ENCODE results near the gene DGKE. TPM values are rescaled to one million over a fixed set of nuclear protein-coding genes. Genes with fewer than 3 reads are reported as not detected.

DGKE gene
- total and polyA plus RNA-seq, 2 of the 8 experiments (the other 6 are each of a cell fraction or from before 2014, with no cell fraction given): 1.7 to 7.4 TPM

DNA sequence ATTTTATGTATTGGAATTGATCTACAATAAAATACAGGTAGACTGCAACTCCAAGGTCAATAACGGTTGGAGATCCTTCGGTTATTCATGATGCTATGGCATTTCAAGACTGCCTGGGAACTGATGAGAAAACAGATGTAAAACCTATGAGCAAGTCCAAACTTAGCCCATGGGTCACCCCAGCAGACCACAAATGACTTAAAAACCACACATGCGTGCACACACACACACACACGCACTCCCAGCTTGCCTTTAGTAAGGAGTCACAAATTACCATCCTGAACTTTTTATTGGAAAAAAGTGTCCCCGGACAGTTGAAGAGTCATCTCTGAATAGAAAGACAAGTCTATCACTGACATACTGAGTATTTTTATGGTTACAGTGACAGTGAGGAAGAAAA is 53.2 kb downstream of the DGKE start:
- H3K4me2 ChIP-seq (ENCODE audit: insufficient read depth in 1 of 2, low read depth in 2 of 2, low read length in 2 of 2): no peak overlapping the region
- H2BK15ac ChIP-seq (ENCODE audit: low read length): no peak overlapping the region
- peaks cover 0 to 12% (median 9%) of the 10 kb centered on the region in 4 experiments; a peak in 5 of 8 replicates for H3K36me3 ChIP-seq (ENCODE audit: control insufficient read depth in 2 of 4, insufficient read depth in 4 of 4, low read length in 3 of 4)
- H2AK5ac ChIP-seq (ENCODE audit: low read depth, low read length): no peak overlapping the region
- DNase-seq (ENCODE audit: low read depth in 1 of 2, low spot score in 2 of 2) (no peak), FAIRE-seq (no peak)
- H4K20me1 ChIP-seq (replicated peaks in 1 of 2; ENCODE audit: control insufficient read depth in 1 of 2, insufficient read depth in 2 of 2, low read length in 2 of 2): no peaks in the 10 kb centered on the region
- H3K23ac ChIP-seq (ENCODE audit: insufficient read length): no peak overlapping the region
- no peak overlapping the region for H3K4ac ChIP-seq (replicated peaks; ENCODE audit: insufficient read length, low read depth, low read length)
- H2AFZ ChIP-seq (ENCODE audit: low read length): no peak overlapping the region
- H3K18ac ChIP-seq (ENCODE audit: extremely low read depth, low read length): no peak overlapping the region
- H4K91ac ChIP-seq (replicated peaks; ENCODE audit: insufficient read length, low read length): no peak overlapping the region
- H3K23me2 ChIP-seq (ENCODE audit: low read depth, low read length): no peaks in the 10 kb centered on the region
- WGBS, 2 experiments (ENCODE audit: extremely low coverage in 1 of 2, insufficient coverage in 1 of 2, insufficient read length in 1 of 2, insufficient replicate concordance in 2 of 2, low coverage in 1 of 2, low lambda C conversion rate in 2 of 2, missing lambda C conversion rate in 1 of 2): 93% methylated on average over 5 of the region's 5 CpGs; no CpG with 5 or more reads in 1 of the 2 experiments
- no peak overlapping the region for H4K8ac ChIP-seq (ENCODE audit: extremely low read depth, insufficient read depth, low read length)
- H2BK20ac ChIP-seq (ENCODE audit: low read length): no peak overlapping the region
- no peak overlapping the region for H3K9ac ChIP-seq (replicated peaks in 1 of 4; ENCODE audit: extremely low read depth in 1 of 4, low read depth in 3 of 4, low read length in 3 of 4)
- H2BK12ac ChIP-seq (ENCODE audit: low read depth, low read length): no peak overlapping the region
- ChIA-PET POLR2A (ENCODE audit: partially characterized antibody) (no interaction called here), CTCF (ENCODE audit: partially characterized antibody) (no interaction called here)
- peaks cover 0 to 4% (median 0%) of the 10 kb centered on the region in 4 experiments; a peak in 1 of 7 replicates for H3K4me1 ChIP-seq (replicated peaks in 1 of 4; ENCODE audit: control insufficient read depth in 3 of 4, insufficient read depth in 4 of 4, low read length in 3 of 4)
- H3K27me3 ChIP-seq (replicated peaks in 1 of 4; ENCODE audit: control insufficient read depth in 3 of 4, extremely low read depth in 1 of 4, insufficient read depth in 3 of 4, low read length in 3 of 4): no peaks in the 10 kb centered on the region; a peak in 1 of 7 replicates
- no peak overlapping the region for H3K56ac ChIP-seq (replicated peaks; ENCODE audit: insufficient read length, low read depth, low read length)
- no peaks in the 10 kb centered on the region for H3K79me1 ChIP-seq (ENCODE audit: low read depth, low read length)
- no peak overlapping the region for H4K5ac ChIP-seq (ENCODE audit: insufficient read length, low read depth, low read length)
- peaks cover 13 to 16% of the 10 kb centered on the region in 2 experiments for H3K9me3 ChIP-seq (ENCODE audit: insufficient read depth in 2 of 2, low read depth in 1 of 2, low read length in 1 of 2)
- H3K14ac ChIP-seq (ENCODE audit: insufficient read length): no peak overlapping the region
- H3K79me2 ChIP-seq (ENCODE audit: control insufficient read depth in 1 of 2, insufficient read depth in 2 of 2, low read length in 2 of 2): no peaks in the 10 kb centered on the region
- no peak overlapping the region for H3K4me3 ChIP-seq (ENCODE audit: extremely low read depth in 1 of 4, insufficient read depth in 2 of 4, low read depth in 3 of 4, low read length in 4 of 4)
- H2BK120ac ChIP-seq (replicated peaks; ENCODE audit: low read depth, low read length): no peak overlapping the region
- no peak overlapping the region for H3K27ac ChIP-seq (ENCODE audit: low read depth, low read length)
- no peak overlapping the region for H2BK5ac ChIP-seq (ENCODE audit: low read depth, low read length)
- TF ChIP-seq BCL11A (IDR thresholded peaks at IDR 0.05; ENCODE audit: low read depth in 2 of 2, low read length in 2 of 2) (no peak), GABPA (IDR thresholded peaks at IDR 0.05; ENCODE audit: borderline replicate concordance, insufficient read depth, low read length) (no peak), ASH2L (IDR thresholded peaks at IDR 0.05; ENCODE audit: low read length) (no peak), SAP30 (IDR thresholded peaks at IDR 0.05; ENCODE audit: insufficient read depth, insufficient replicate concordance, low read length) (no peak), CHD1 (IDR thresholded peaks at IDR 0.05; ENCODE audit: low read depth, low read length) (no peak), FOSL1 (IDR thresholded peaks at IDR 0.05; ENCODE audit: insufficient read depth, low read depth, low read length) (no peak), NANOG (IDR thresholded peaks at IDR 0.05; ENCODE audit: insufficient read depth, low read depth, low read length, poor library complexity, severe bottlenecking) (no peak)
